GM23248 (cell line): Measurements from ENCODE around the gene SLC22A12. TPM values are rescaled to one million over a fixed set of nuclear protein-coding genes. Genes with fewer than 3 reads are reported as not detected.
A peak's percentile ranks its signal among the peaks of the same experiment; 100 is the strongest.

ENCODE experiments used
- DNase-seq: peaks from one replicate; pipeline ENCODE4 v3.0.0-alpha.2; 2015
- H2AFZ ChIP-seq: fragments of 200-600 bp; sonication (generic); 2 replicates; pipeline ENCODE4 v1.6.1; 2016; ENCODE audit warnings: antibody characterized with exemption
- H3F3A ChIP-seq: fragments of 200-600 bp; sonication (generic); 2 replicates; pipeline ENCODE4 v1.6.1; 2016; ENCODE audit warnings: mild to moderate bottlenecking, antibody characterized with exemption, mixed run types; ENCODE audit not compliant: insufficient read depth
- H3K27ac ChIP-seq: fragments of 200-600 bp; sonication (generic); 2 replicates; pipeline ENCODE4 v1.5.1; 2016; ENCODE audit warnings: mild to moderate bottlenecking
- H3K27me3 ChIP-seq: fragments of 200-600 bp; sonication (generic); replicated peaks from 2 replicates; pipeline ENCODE4 v1.6.1; 2016; ENCODE audit warnings: mild to moderate bottlenecking; ENCODE audit not compliant: insufficient read depth
- H3K36me3 ChIP-seq: fragments of 200-600 bp; sonication (generic); 2 replicates; pipeline ENCODE4 v1.6.1; 2016; ENCODE audit warnings: low read depth, mild to moderate bottlenecking
- H3K4me1 ChIP-seq: fragments of 200-600 bp; sonication (generic); 2 replicates; pipeline ENCODE4 v1.6.1; 2016; ENCODE audit warnings: mild to moderate bottlenecking; ENCODE audit not compliant: insufficient read depth
- H3K4me2 ChIP-seq: fragments of 200-600 bp; sonication (generic); one replicate; pipeline ENCODE4 v1.6.1; 2016; ENCODE audit warnings: mild to moderate bottlenecking; ENCODE audit not compliant: unreplicated experiment
- H3K4me3 ChIP-seq: fragments of 200-600 bp; sonication (generic); 2 replicates; pipeline ENCODE4 v1.5.1; 2016; ENCODE audit warnings: mild to moderate bottlenecking
- H3K79me2 ChIP-seq: fragments of 200-600 bp; sonication (generic); 2 replicates; pipeline ENCODE4 v1.6.1; 2016; ENCODE audit warnings: mild to moderate bottlenecking; ENCODE audit not compliant: insufficient read depth
- H3K9ac ChIP-seq: fragments of 200-600 bp; sonication (generic); 2 replicates; pipeline ENCODE4 v1.6.1; 2016; ENCODE audit warnings: mild to moderate bottlenecking
- H3K9me2 ChIP-seq: fragments of 200-600 bp; sonication (generic); 2 replicates; pipeline ENCODE4 v1.6.1; 2016; ENCODE audit warnings: mixed run types, mild to moderate bottlenecking, moderate library complexity; ENCODE audit not compliant: insufficient read depth
- H3K9me3 ChIP-seq: fragments of 200-600 bp; sonication (generic); one replicate; pipeline ENCODE4 v1.6.1; 2017; ENCODE audit warnings: low read depth
- H4K20me1 ChIP-seq: fragments of 200-600 bp; sonication (generic); 2 replicates; pipeline ENCODE4 v1.6.0; 2016; ENCODE audit not compliant: insufficient read depth
- EZH2 ChIP-seq: fragments of 200-600 bp; sonication (generic); IDR thresholded peaks from 2 replicates; pipeline ENCODE4 v1.6.1; 2018; ENCODE audit warnings: antibody characterized with exemption, mild to moderate bottlenecking; ENCODE audit not compliant: insufficient read depth, poor library complexity, severe bottlenecking
- EZH2phosphoT487 ChIP-seq: fragments of 200-600 bp; sonication (generic); IDR thresholded peaks from 2 replicates; pipeline ENCODE4 v1.6.1; 2018; ENCODE audit warnings: antibody characterized with exemption, moderate library complexity, mild to moderate bottlenecking, low read depth; ENCODE audit not compliant: insufficient read depth
- WGBS, 2 experiments: methylation state at CpG; one replicate each; pipeline ENCODE4 v1.1.6; 2015 to 2017; ENCODE audit warnings: low lambda C conversion rate in 2 of 2, low coverage in 1 of 2; ENCODE audit errors: missing lambda C conversion rate in 2 of 2; 5-methylcytosine and 5-hydroxymethylcytosine counted together
- in situ Hi-C: fragments of 300-500 bp; cut with MboI; formaldehyde crosslinking; loops from 2 replicates; pipeline ENCODE4 v1.15.0; 2020
- polyA plus RNA-seq: library from polyadenylated mRNA; unstranded; fragments of >200 nt; fragmentation: Nextera tagmentation; extraction: Ambion mirVana; gene quantifications from 2 replicates; pipeline ENCODE4 v1.2.1, GENCODE V29; 2016
- total RNA-seq: library from RNA; depleted of rRNA; stranded (reverse); fragments of >200 nt; shearing (Covaris generic); gene quantifications from 2 replicates; pipeline ENCODE4 v1.2.3, GENCODE V29; 2014

The SLC22A12 gene
- total and polyA plus RNA-seq, 2 experiments from 2014 or later, result not detected

GRCh38 chr11:64608046-64608445 is 17.0 kb downstream of the SLC22A12 start:
- H3K27me3 ChIP-seq, result peaks cover 13% of the 10 kb centered on the region; the same call in 1 of the 2 replicates

GRCh38 chr11:64608636-64609035 is 17.6 kb downstream of the SLC22A12 start:
- no peaks in the 10 kb centered on the region for H3K36me3 ChIP-seq
- no peaks in the 10 kb centered on the region for H3K9me2 ChIP-seq
- TF ChIP-seq EZH2, result no peak
- TF ChIP-seq EZH2phosphoT487, result no peak
- H4K20me1 ChIP-seq, result no peaks in the 10 kb centered on the region
- H3K27me3 ChIP-seq, result peaks cover 13% of the 10 kb centered on the region; the same call in 1 of the 2 replicates
- no peak overlapping the region for H3K4me2 ChIP-seq
- H3K4me1 ChIP-seq, result no peaks in the 10 kb centered on the region
- H3K4me3 ChIP-seq, result no peak overlapping the region
- DNase-seq, result no peak
- no peaks in the 10 kb centered on the region for H3K79me2 ChIP-seq
- H3F3A ChIP-seq, result no peaks in the 10 kb centered on the region
- no peak overlapping the region for H2AFZ ChIP-seq
- in situ Hi-C loops, result no loop called here
- no peak overlapping the region for H3K27ac ChIP-seq
- no peak overlapping the region for H3K9ac ChIP-seq
- WGBS, 2 experiments, result 67 to 69% methylated on average over 11 to 12 of the region's 12 CpGs
- no peaks in the 10 kb centered on the region for H3K9me3 ChIP-seq

More at GRCh38 chr11:64608046-64608445, 17.0 kb downstream of the SLC22A12 start:
- H3K4me1 ChIP-seq, result no peaks in the 10 kb centered on the region
- no peak overlapping the region for H3K27ac ChIP-seq
- no peaks in the 10 kb centered on the region for H3K36me3 ChIP-seq
- 4 to 8% methylated on average over 17 to 18 of the region's 18 CpGs for WGBS, 2 experiments
- no peak for TF ChIP-seq EZH2phosphoT487
- peak; percentile 47 for TF ChIP-seq EZH2
- no peaks in the 10 kb centered on the region for H4K20me1 ChIP-seq
- no peaks in the 10 kb centered on the region for H3K9me3 ChIP-seq
- H3K79me2 ChIP-seq, result no peaks in the 10 kb centered on the region
- DNase-seq, result peak; percentile 66
- in situ Hi-C loops, result no loop called here
- no peak overlapping the region for H3K9ac ChIP-seq
- H3K4me2 ChIP-seq, result peak overlapping the region; percentile 52
- peak overlapping the region; percentile 10 for H3K4me3 ChIP-seq
- H3F3A ChIP-seq, result no peaks in the 10 kb centered on the region
- H3K9me2 ChIP-seq, result no peaks in the 10 kb centered on the region
- 0 out of 2 replicates have a peak overlapping the region, but pooled peaks have one; percentile 8 for H2AFZ ChIP-seq

- no peaks in the 10 kb centered on the region for H4K20me1 ChIP-seq
These were observed 18.5 kb downstream of the SLC22A12 start for GRCh38 chr11:64609436-64610047.

GRCh38 chr11:64610596-64610995 is 19.6 kb downstream of the SLC22A12 start:
- in situ Hi-C loops, result no loop called here
- Histone ChIP-seq H3K27ac (no peak overlapping the region), H3K27me3 (0 out of 2 replicates have a peak, but pooled peaks cover 5% of the 10 kb centered on the region), H4K20me1 (no peaks in the 10 kb centered on the region), H3K9me3 (no peaks in the 10 kb centered on the region), H3K9me2 (no peaks in the 10 kb centered on the region), H3K9ac (no peak overlapping the region), H3K4me1 (no peaks in the 10 kb centered on the region), H2AFZ (no peak overlapping the region), H3K36me3 (no peaks in the 10 kb centered on the region), H3K4me2 (no peak overlapping the region), H3K79me2 (no peaks in the 10 kb centered on the region), H3F3A (no peaks in the 10 kb centered on the region), H3K4me3 (no peak overlapping the region)
- DNase-seq, result no peak
- no peak for TF ChIP-seq EZH2phosphoT487
- no peak for TF ChIP-seq EZH2
- 71 to 85% methylated on average over 3 of the region's 3 CpGs for WGBS, 2 experiments

More at GRCh38 chr11:64609436-64610047, 18.5 kb downstream of the SLC22A12 start:
- 0 out of 2 replicates have a peak, but pooled peaks cover 7% of the 10 kb centered on the region for H3K27me3 ChIP-seq
- H3K4me1 ChIP-seq, result no peaks in the 10 kb centered on the region
- no peak overlapping the region for H3K4me3 ChIP-seq
- H3K36me3 ChIP-seq, result no peaks in the 10 kb centered on the region
- WGBS, 2 experiments, result 30 to 67% methylated on average over 3 to 5 of the region's 5 CpGs
- H3K79me2 ChIP-seq, result no peaks in the 10 kb centered on the region
- no peak overlapping the region for H3K4me2 ChIP-seq
- no peaks in the 10 kb centered on the region for H3K9me2 ChIP-seq
- no peak overlapping the region for H3K9ac ChIP-seq
- H3K27ac ChIP-seq, result no peak overlapping the region
- TF ChIP-seq EZH2 (no peak), EZH2phosphoT487 (no peak)
- H3F3A ChIP-seq, result no peaks in the 10 kb centered on the region
- no peaks in the 10 kb centered on the region for H3K9me3 ChIP-seq
- DNase-seq, result peak; percentile 8
- in situ Hi-C loops, result no loop called here
- no peak overlapping the region for H2AFZ ChIP-seq
